ENCODE data around the gene IGSF3.

DNA sequence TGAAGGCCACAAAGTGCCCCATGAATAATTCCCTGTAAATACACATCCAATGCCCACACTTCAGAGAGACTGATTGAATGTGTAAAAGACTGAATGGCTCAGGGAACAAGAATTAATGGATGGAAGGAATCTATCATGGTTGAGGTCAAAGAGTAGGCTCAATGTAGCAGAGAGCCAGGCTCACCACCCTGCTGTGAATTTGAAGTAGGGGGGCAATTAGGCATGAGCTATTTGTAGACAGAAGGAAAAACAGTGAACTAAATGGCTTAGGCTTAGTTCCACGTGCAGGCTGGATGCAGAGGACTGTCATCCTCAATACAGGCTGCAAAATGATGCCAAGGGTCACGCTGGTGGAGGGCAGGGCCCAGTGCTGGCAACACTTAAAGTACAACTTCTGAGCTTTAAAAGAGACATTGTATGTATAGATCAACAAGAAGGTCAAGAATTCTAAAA lies 22.9 kb upstream of the IGSF3 start:
- TF ChIP-seq, protein P1, sequence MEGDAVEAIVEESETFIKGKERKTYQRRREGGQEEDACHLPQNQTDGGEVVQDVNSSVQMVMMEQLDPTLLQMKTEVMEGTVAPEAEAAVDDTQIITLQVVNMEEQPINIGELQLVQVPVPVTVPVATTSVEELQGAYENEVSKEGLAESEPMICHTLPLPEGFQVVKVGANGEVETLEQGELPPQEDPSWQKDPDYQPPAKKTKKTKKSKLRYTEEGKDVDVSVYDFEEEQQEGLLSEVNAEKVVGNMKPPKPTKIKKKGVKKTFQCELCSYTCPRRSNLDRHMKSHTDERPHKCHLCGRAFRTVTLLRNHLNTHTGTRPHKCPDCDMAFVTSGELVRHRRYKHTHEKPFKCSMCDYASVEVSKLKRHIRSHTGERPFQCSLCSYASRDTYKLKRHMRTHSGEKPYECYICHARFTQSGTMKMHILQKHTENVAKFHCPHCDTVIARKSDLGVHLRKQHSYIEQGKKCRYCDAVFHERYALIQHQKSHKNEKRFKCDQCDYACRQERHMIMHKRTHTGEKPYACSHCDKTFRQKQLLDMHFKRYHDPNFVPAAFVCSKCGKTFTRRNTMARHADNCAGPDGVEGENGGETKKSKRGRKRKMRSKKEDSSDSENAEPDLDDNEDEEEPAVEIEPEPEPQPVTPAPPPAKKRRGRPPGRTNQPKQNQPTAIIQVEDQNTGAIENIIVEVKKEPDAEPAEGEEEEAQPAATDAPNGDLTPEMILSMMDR (conservative IDR thresholded peaks at IDR 0.05) = no peak
- no peak for TF ChIP-seq ZFX (IDR thresholded peaks at IDR 0.05)

Data from C4-2B (cell line).